HepG2 (cell line): ENCODE data around the gene ESYT2. TPM values are rescaled to one million over a fixed set of nuclear protein-coding genes. Genes with fewer than 3 reads are reported as not detected.

ENCODE experiments used
- ATAC-seq: fragments of 200-7000 bp; cut with Tn5 transposase; 3 replicates; pipeline ENCODE4 v1.9.1; 2020; ENCODE audit warnings: mild to moderate bottlenecking, moderate library complexity
- BruUV-seq: library from RNA; stranded (reverse); fragments of 400-500 nt; replicated peaks from 2 replicates; lab custom pipeline; 2021; lab: Mats Ljungman, UMichigan
- CTCF ChIA-PET: fragments of 300-600 bp; formaldehyde crosslinking; extraction: SDS; loops from one replicate; lab custom pipeline; 2021; ENCODE audit warnings: low total read pairs, inconsistent platforms, low intra/inter-chr PET ratio; lab: Yijun Ruan, JAX
- POLR2A ChIA-PET: fragments of 350-600 bp; sonication (Branson Sonifier 250); formaldehyde crosslinking; loops from one replicate; lab custom pipeline; 2020; ENCODE audit warnings: antibody characterized with exemption, inconsistent platforms; lab: Yijun Ruan, JAX
- DNase-seq: peaks from one replicate; pipeline ENCODE4 v3.0.0-alpha.2; 2015; ENCODE audit warnings: low spot score
- FAIRE-seq: peaks from 3 replicates; lab custom pipeline; 2011; peaks lifted over from hg19 to GRCh38; lab: Jason Lieb, UNC
- H2AFZ ChIP-seq: one replicate; pipeline ENCODE4 v1.6.1; 2011; ENCODE audit warnings: low read length, inconsistent platforms
- H3K27ac ChIP-seq: fragments of 300-600 bp; 3 replicates; pipeline ENCODE4 v1.8.0; 2011; ENCODE audit warnings: mixed run types, mild to moderate bottlenecking, mixed read lengths, low read length, inconsistent platforms; ENCODE audit not compliant: insufficient read depth; ENCODE audit errors: extremely low read length
- H3K27me3 ChIP-seq, 2 experiments: fragments of 200-600 bp in 1 of 2; 2 replicates in 1 of 2; 3 replicates in 1 of 2; pipeline versions ENCODE4 v1.6.0 to v1.8.0; 2011; ENCODE audit warnings: low read length in 2 of 2, mild to moderate bottlenecking in 2 of 2, moderate library complexity in 2 of 2, inconsistent platforms in 1 of 2; ENCODE audit not compliant: insufficient read depth in 2 of 2, control insufficient read depth in 1 of 2
- H3K36me3 ChIP-seq, 2 experiments: fragments of 200-600 bp in 1 of 2; replicated peaks in 1 of 2; 2 replicates in 1 of 2; 3 replicates in 1 of 2; pipeline versions ENCODE4 v1.5.1 to v1.8.0; 2011; ENCODE audit warnings: low read length in 2 of 2, inconsistent platforms in 1 of 2; ENCODE audit not compliant: insufficient read depth in 2 of 2, control insufficient read depth in 1 of 2
- H3K4me1 ChIP-seq: 2 replicates; pipeline ENCODE4 v1.5.1; 2012; ENCODE audit warnings: low read length, inconsistent platforms; ENCODE audit not compliant: insufficient read depth
- H3K4me2 ChIP-seq: 2 replicates; pipeline ENCODE4 v1.6.0; 2011; ENCODE audit warnings: low read depth, low read length, inconsistent platforms
- H3K4me3 ChIP-seq, 3 experiments: fragments of 200-600 bp in 1 of 3; sonication (generic), shearing (Covaris generic) in 1 of 3; replicated peaks in 1 of 3; 2 replicates each; pipeline ENCODE4 v1.5.1; 2011 to 2016; ENCODE audit warnings: low read length in 3 of 3, inconsistent platforms in 2 of 3, low read depth in 2 of 3, mild to moderate bottlenecking in 2 of 3, control low read depth in 1 of 3, mixed read lengths in 1 of 3; ENCODE audit not compliant: insufficient read depth in 1 of 3
- H3K79me2 ChIP-seq: one replicate; pipeline ENCODE4 v1.6.1; 2011; ENCODE audit warnings: low read length, inconsistent platforms; ENCODE audit not compliant: insufficient read depth
- H3K9ac ChIP-seq: 2 replicates; pipeline ENCODE4 v1.6.0; 2011; ENCODE audit warnings: mild to moderate bottlenecking, low read depth, low read length, inconsistent platforms; ENCODE audit not compliant: insufficient read depth
- H3K9me3 ChIP-seq: 2 replicates; pipeline ENCODE4 v1.5.1; 2012; ENCODE audit warnings: mild to moderate bottlenecking, low read length
- H4K20me1 ChIP-seq: 2 replicates; pipeline ENCODE4 v1.6.0; 2011; ENCODE audit warnings: inconsistent platforms, mild to moderate bottlenecking, low read length, moderate library complexity; ENCODE audit not compliant: insufficient read depth
- ELF3 ChIP-seq: IDR thresholded peaks from 2 replicates; pipeline ENCODE4 v1.6.1; 2016; ENCODE audit warnings: missing genetic modification reagents, missing compliant biosample characterization
- HOMEZ ChIP-seq: IDR thresholded peaks from 2 replicates; pipeline ENCODE4 v1.6.1; 2016; ENCODE audit warnings: low read depth
- YEATS4 ChIP-seq: sonication (generic); formaldehyde crosslinking; IDR thresholded peaks from 2 replicates; pipeline ENCODE4 v1.4.0; 2020; ENCODE audit warnings: missing genetic modification reagents, borderline replicate concordance
- ZNF773 ChIP-seq: sonication (generic); formaldehyde crosslinking; IDR thresholded peaks from 2 replicates; pipeline ENCODE4 v1.4.0; 2020; ENCODE audit warnings: missing genetic modification reagents, borderline replicate concordance
- ZSCAN22 ChIP-seq: sonication (generic); formaldehyde crosslinking; IDR thresholded peaks from 2 replicates; pipeline ENCODE4 v1.4.0; 2020; ENCODE audit warnings: mild to moderate bottlenecking, missing genetic modification reagents
- WGBS: methylation state at CpG from one replicate; pipeline ENCODE4 v1.1.6; 2017; ENCODE audit warnings: low lambda C conversion rate; 5-methylcytosine and 5-hydroxymethylcytosine counted together
- in situ Hi-C: cut with HindIII; loops from 2 replicates; pipeline ENCODE4 v1.10.0; 2017; ENCODE audit warnings: low pct_unique_long_range_greater_than_20kb; ENCODE audit not compliant: extremely low pct_ligation_motif_present
- intact Hi-C: fragments of 100-400 bp; cut with micrococcal nuclease; formaldehyde crosslinking; loops from one replicate; pipeline ENCODE4 v1.10.0; 2022; ENCODE audit not compliant: unreplicated experiment
- polyA plus RNA-seq, 8 experiments: library from polyadenylated mRNA; depleted of rRNA in 3 of 8; stranded (reverse) in 7 of 8; unstranded in 1 of 8; fragments of >200 nt; fragmentation: Illumina TruSeq in 4 of 8; extraction: Trizol in 4 of 8; gene quantifications; 2 replicates each; pipeline versions ENCODE4 v1.2.1 to v1.2.3, GENCODE V29; 2011 to 2016; ENCODE audit warnings: low read depth in 4 of 8, missing spikeins in 1 of 8, mixed read lengths in 1 of 8; ENCODE audit not compliant: insufficient read depth in 1 of 8
- total RNA-seq, 5 experiments: library from RNA; depleted of rRNA; stranded (reverse); fragments of >200 nt; fragmentation: Illumina TruSeq; extraction: Trizol; gene quantifications; 2 replicates each; pipeline ENCODE4 v1.2.3, GENCODE V29; 2016; ENCODE audit warnings: low read depth in 1 of 5
- TF ChIP-seq, protein P1 (sequence below): sonication (generic); formaldehyde crosslinking; IDR thresholded peaks from 2 replicates; pipeline ENCODE4 v1.4.0; 2020; ENCODE audit warnings: missing genetic modification reagents; ENCODE audit errors: not compliant biosample characterization

Gene ESYT2
- total and polyA plus RNA-seq, 2 of the 13 experiments (the other 11 are each of a cell fraction or from before 2014, with no cell fraction given): 28.5 to 37.3 TPM

GRCh38 chr7:158847451-158847866 is 18.1 kb upstream of the ESYT2 start:
- FAIRE-seq: no peak
- CTCF ChIA-PET: no interaction called here
- no TSS peak for BruUV-seq
- TF ChIP-seq ZSCAN22 (no peak), ZNF773 (CRISPR knock-in tag) (no peak), YEATS4 (CRISPR knock-in tag) (no peak)
- 0 out of 2 replicates have a peak overlapping the region, but pooled peaks have one; percentile 26 for H3K4me2 ChIP-seq
- intact Hi-C loops: no loop called here
- H3K4me1 ChIP-seq: peaks cover 39% of the 10 kb centered on the region
- no peaks in the 10 kb centered on the region for H3K36me3 ChIP-seq
- H4K20me1 ChIP-seq: no peaks in the 10 kb centered on the region
- no peak for ATAC-seq
- no peak overlapping the region for H3K27ac ChIP-seq
- POLR2A ChIA-PET: interaction anchor here (1.0 to 4.8 kb wide), 2 partner anchors 16 to 17 kb away, joined by 5 to 63 read pairs; partner anchors contain the start of gene ESYT2
- no peak overlapping the region for H3K9ac ChIP-seq
- in situ Hi-C loops: no loop called here
- no peaks in the 10 kb centered on the region; a peak in 1 of 5 replicates for H3K27me3 ChIP-seq
- 60% methylated on average over 1 of the region's 1 CpG for WGBS
- no peak overlapping the region for H2AFZ ChIP-seq
- H3K79me2 ChIP-seq: no peaks in the 10 kb centered on the region
- no peaks in the 10 kb centered on the region; the same call in 1 of the 2 replicates for H3K9me3 ChIP-seq
- DNase-seq: no peak
- no peak overlapping the region for H3K4me3 ChIP-seq

- Histone ChIP-seq H3K27ac (no peak overlapping the region), H3K27me3 (no peaks in the 10 kb centered on the region; a peak in 1 of 5 replicates), H3K9ac (no peak overlapping the region), H2AFZ (no peak overlapping the region), H3K4me3 (no peak overlapping the region), H3K4me2 (no peak overlapping the region), H3K79me2 (no peaks in the 10 kb centered on the region), H3K36me3 (no peaks in the 10 kb centered on the region), H3K4me1 (peaks cover 35% of the 10 kb centered on the region), H3K9me3 (no peaks in the 10 kb centered on the region; the same call in 1 of the 2 replicates), H4K20me1 (no peaks in the 10 kb centered on the region)
- intact Hi-C loops (no loop called here), in situ Hi-C loops (no loop called here)
- ATAC-seq: no peak
- no TSS peak for BruUV-seq
- DNase-seq: no peak
- ChIA-PET CTCF (no interaction called here), POLR2A (no interaction called here)
- TF ChIP-seq ELF3 (CRISPR knock-in tag) (no peak), HOMEZ (CRISPR knock-in tag) (no peak)
- TF ChIP-seq, protein P1, sequence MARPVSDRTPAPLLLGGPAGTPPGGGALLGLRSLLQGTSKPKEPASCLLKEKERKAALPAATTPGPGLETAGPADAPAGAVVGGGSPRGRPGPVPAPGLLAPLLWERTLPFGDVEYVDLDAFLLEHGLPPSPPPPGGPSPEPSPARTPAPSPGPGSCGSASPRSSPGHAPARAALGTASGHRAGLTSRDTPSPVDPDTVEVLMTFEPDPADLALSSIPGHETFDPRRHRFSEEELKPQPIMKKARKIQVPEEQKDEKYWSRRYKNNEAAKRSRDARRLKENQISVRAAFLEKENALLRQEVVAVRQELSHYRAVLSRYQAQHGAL (CRISPR knock-in tag): no peak
- FAIRE-seq: no peak
These were observed 17.0 kb upstream of the ESYT2 start for GRCh38 chr7:158846304-158846703.
